ENCODE results near the gene PDX1.

The PDX1 gene

GRCh38 chr13:27922883-27923612 lies 3.2 kb downstream of the PDX1 start:
- Histone ChIP-seq H3K27ac (ENCODE audit: low read depth, low read length, poor library complexity, severe bottlenecking) (no peak overlapping the region), H3K36me3 (ENCODE audit: insufficient read depth, low read length) (no peaks in the 10 kb centered on the region), H3K4me3 (ENCODE audit: low read depth, low read length, poor library complexity, severe bottlenecking) (no peak overlapping the region), H3K9ac (ENCODE audit: low read length) (no peak overlapping the region), H2AFZ (ENCODE audit: low read length) (no peak overlapping the region), H3K9me2 (ENCODE audit: low read depth, low read length) (no peaks in the 10 kb centered on the region), H4K20me1 (ENCODE audit: insufficient read depth, low read length) (no peaks in the 10 kb centered on the region), H3K4me1 (ENCODE audit: insufficient read depth, low read length, severe bottlenecking) (no peaks in the 10 kb centered on the region), H3K9me3 (ENCODE audit: low read length) (no peaks in the 10 kb centered on the region), H3K27me3 (ENCODE audit: insufficient read depth, low read length) (0 out of 2 replicates have a peak, but pooled peaks cover 2% of the 10 kb centered on the region), H3K79me2 (ENCODE audit: insufficient read depth, low read length) (no peaks in the 10 kb centered on the region), H3K4me2 (ENCODE audit: low read length) (no peak overlapping the region), H3F3A (ENCODE audit: insufficient read depth, low read length) (no peaks in the 10 kb centered on the region)
- TF ChIP-seq EZH2 (IDR thresholded peaks at IDR 0.05; ENCODE audit: borderline replicate concordance, low read length) (no peak), CTCF (IDR thresholded peaks at IDR 0.05; ENCODE audit: low read length) (no peak)

- H3K79me2 ChIP-seq (ENCODE audit: insufficient read depth, low read length), result no peaks in the 10 kb centered on the region
- H2AFZ ChIP-seq (ENCODE audit: low read length), result no peak overlapping the region
- no peak overlapping the region for H3K4me2 ChIP-seq (ENCODE audit: low read length)
- no peaks in the 10 kb centered on the region for H4K20me1 ChIP-seq (ENCODE audit: insufficient read depth, low read length)
- no peak for TF ChIP-seq CTCF (IDR thresholded peaks at IDR 0.05; ENCODE audit: low read length)
- no peak for TF ChIP-seq EZH2 (IDR thresholded peaks at IDR 0.05; ENCODE audit: borderline replicate concordance, low read length)
- H3K9me3 ChIP-seq (ENCODE audit: low read length), result no peaks in the 10 kb centered on the region
- no peaks in the 10 kb centered on the region for H3F3A ChIP-seq (ENCODE audit: insufficient read depth, low read length)
- H3K27me3 ChIP-seq (ENCODE audit: insufficient read depth, low read length), result 0 out of 2 replicates have a peak, but pooled peaks cover 2% of the 10 kb centered on the region
- H3K4me1 ChIP-seq (ENCODE audit: insufficient read depth, low read length, severe bottlenecking), result no peaks in the 10 kb centered on the region
- H3K4me3 ChIP-seq (ENCODE audit: low read depth, low read length, poor library complexity, severe bottlenecking), result no peak overlapping the region
- H3K9ac ChIP-seq (ENCODE audit: low read length), result no peak overlapping the region
- no peaks in the 10 kb centered on the region for H3K36me3 ChIP-seq (ENCODE audit: insufficient read depth, low read length)
- H3K9me2 ChIP-seq (ENCODE audit: low read depth, low read length), result no peaks in the 10 kb centered on the region
- H3K27ac ChIP-seq (ENCODE audit: low read depth, low read length, poor library complexity, severe bottlenecking), result no peak overlapping the region
Measured at GRCh38 chr13:27923794-27924528, 4.2 kb downstream of the PDX1 start.

- Histone ChIP-seq H3K9me3 (ENCODE audit: low read length) (no peaks in the 10 kb centered on the region), H3K9ac (ENCODE audit: low read length) (no peak overlapping the region), H4K20me1 (ENCODE audit: insufficient read depth, low read length) (no peaks in the 10 kb centered on the region), H2AFZ (ENCODE audit: low read length) (no peak overlapping the region), H3K4me1 (ENCODE audit: insufficient read depth, low read length, severe bottlenecking) (no peaks in the 10 kb centered on the region), H3K4me2 (ENCODE audit: low read length) (no peak overlapping the region), H3K79me2 (ENCODE audit: insufficient read depth, low read length) (no peaks in the 10 kb centered on the region), H3F3A (ENCODE audit: insufficient read depth, low read length) (no peaks in the 10 kb centered on the region), H3K9me2 (ENCODE audit: low read depth, low read length) (no peaks in the 10 kb centered on the region), H3K27me3 (ENCODE audit: insufficient read depth, low read length) (0 out of 2 replicates have a peak, but pooled peaks cover 2% of the 10 kb centered on the region), H3K27ac (ENCODE audit: low read depth, low read length, poor library complexity, severe bottlenecking) (no peak overlapping the region), H3K4me3 (ENCODE audit: low read depth, low read length, poor library complexity, severe bottlenecking) (no peak overlapping the region), H3K36me3 (ENCODE audit: insufficient read depth, low read length) (no peaks in the 10 kb centered on the region)
- TF ChIP-seq CTCF (IDR thresholded peaks at IDR 0.05; ENCODE audit: low read length) (no peak), EZH2 (IDR thresholded peaks at IDR 0.05; ENCODE audit: borderline replicate concordance, low read length) (no peak)
Measured at GRCh38 chr13:27924529-27925141, 4.8 kb downstream of the PDX1 start.
